ENCODE data around the gene PCLO.

The PCLO gene

GRCh38 chr7:82740246-82740848, 422.3 kb downstream of the PCLO start:
- no peaks in the 10 kb centered on the region for H3K27me3 ChIP-seq (ENCODE audit: control insufficient read depth in 1 of 2, insufficient read depth in 2 of 2, low read length in 2 of 2)
- no peaks in the 10 kb centered on the region for H3K36me3 ChIP-seq (ENCODE audit: control insufficient read depth in 2 of 2, insufficient read depth in 2 of 2, low read length in 2 of 2)
- no peaks in the 10 kb centered on the region for H3K4me1 ChIP-seq (ENCODE audit: control insufficient read depth, insufficient read depth, low read length)
- H3K9ac ChIP-seq (ENCODE audit: low read length in 2 of 2), result no peak overlapping the region
- no peaks in the 10 kb centered on the region for H3K9me3 ChIP-seq (ENCODE audit: control insufficient read depth in 2 of 2, low read length in 2 of 2)
- H3K27ac ChIP-seq (ENCODE audit: low read length), result no peak overlapping the region
- no peak overlapping the region for H3K4me3 ChIP-seq (ENCODE audit: low read length in 2 of 2)

DNA sequence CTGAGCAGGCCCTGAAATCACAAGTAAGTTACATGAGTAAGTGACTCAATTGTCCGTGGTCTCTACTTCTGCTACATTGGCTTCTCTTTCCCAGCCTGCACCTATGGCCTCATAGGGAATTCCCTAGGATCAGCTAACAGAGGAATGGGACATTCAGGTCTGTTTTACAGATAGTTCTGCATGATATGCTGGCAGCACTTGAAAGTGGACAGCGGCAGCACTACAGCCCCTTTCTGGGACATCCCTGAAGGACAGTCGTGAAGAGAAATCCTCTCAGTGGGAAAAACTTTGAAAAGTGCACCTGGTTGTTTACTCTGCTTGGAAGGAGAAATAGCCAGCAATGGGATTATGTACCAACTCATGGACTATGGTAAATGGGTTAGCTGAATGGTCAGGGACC, 426.1 kb downstream of the PCLO start:
- Histone ChIP-seq H3K36me3 (ENCODE audit: control insufficient read depth in 2 of 2, insufficient read depth in 2 of 2, low read length in 2 of 2) (no peaks in the 10 kb centered on the region), H3K27ac (ENCODE audit: low read length) (no peak overlapping the region), H3K9ac (ENCODE audit: low read length in 2 of 2) (no peak overlapping the region), H3K4me1 (ENCODE audit: control insufficient read depth, insufficient read depth, low read length) (no peaks in the 10 kb centered on the region), H3K4me3 (ENCODE audit: low read length in 2 of 2) (no peak overlapping the region), H3K27me3 (ENCODE audit: control insufficient read depth in 1 of 2, insufficient read depth in 2 of 2, low read length in 2 of 2) (no peaks in the 10 kb centered on the region), H3K9me3 (ENCODE audit: control insufficient read depth in 2 of 2, low read length in 2 of 2) (no peaks in the 10 kb centered on the region)

- Histone ChIP-seq H3K9ac (ENCODE audit: low read length in 2 of 2) (no peak overlapping the region), H3K27ac (ENCODE audit: low read length) (no peak overlapping the region), H3K9me3 (ENCODE audit: control insufficient read depth in 2 of 2, low read length in 2 of 2) (no peaks in the 10 kb centered on the region), H3K4me1 (ENCODE audit: control insufficient read depth, insufficient read depth, low read length) (no peaks in the 10 kb centered on the region), H3K27me3 (ENCODE audit: control insufficient read depth in 1 of 2, insufficient read depth in 2 of 2, low read length in 2 of 2) (no peaks in the 10 kb centered on the region), H3K36me3 (ENCODE audit: control insufficient read depth in 2 of 2, insufficient read depth in 2 of 2, low read length in 2 of 2) (no peaks in the 10 kb centered on the region), H3K4me3 (ENCODE audit: low read length in 2 of 2) (no peak overlapping the region)
Observed at GRCh38 chr7:82732677-82733076, 430.0 kb downstream of the PCLO start.

- Histone ChIP-seq H3K4me3 (ENCODE audit: low read length in 2 of 2) (no peak overlapping the region), H3K9me3 (ENCODE audit: control insufficient read depth in 2 of 2, low read length in 2 of 2) (no peaks in the 10 kb centered on the region), H3K36me3 (ENCODE audit: control insufficient read depth in 2 of 2, insufficient read depth in 2 of 2, low read length in 2 of 2) (no peaks in the 10 kb centered on the region), H3K27me3 (ENCODE audit: control insufficient read depth in 1 of 2, insufficient read depth in 2 of 2, low read length in 2 of 2) (no peaks in the 10 kb centered on the region), H3K9ac (ENCODE audit: low read length in 2 of 2) (no peak overlapping the region), H3K27ac (ENCODE audit: low read length) (no peak overlapping the region), H3K4me1 (ENCODE audit: control insufficient read depth, insufficient read depth, low read length) (no peaks in the 10 kb centered on the region)
Observed at GRCh38 chr7:82729172-82730030, 433.3 kb downstream of the PCLO start.

- H3K4me1 ChIP-seq (ENCODE audit: control insufficient read depth, insufficient read depth, low read length), result no peaks in the 10 kb centered on the region
- H3K27ac ChIP-seq (ENCODE audit: low read length), result no peak overlapping the region
- H3K27me3 ChIP-seq (ENCODE audit: control insufficient read depth in 1 of 2, insufficient read depth in 2 of 2, low read length in 2 of 2), result no peaks in the 10 kb centered on the region
- no peak overlapping the region for H3K4me3 ChIP-seq (ENCODE audit: low read length in 2 of 2)
- H3K36me3 ChIP-seq (ENCODE audit: control insufficient read depth in 2 of 2, insufficient read depth in 2 of 2, low read length in 2 of 2), result no peaks in the 10 kb centered on the region
- no peaks in the 10 kb centered on the region for H3K9me3 ChIP-seq (ENCODE audit: control insufficient read depth in 2 of 2, low read length in 2 of 2)
- no peak overlapping the region for H3K9ac ChIP-seq (ENCODE audit: low read length in 2 of 2)
Observed at GRCh38 chr7:82726038-82726800, 436.5 kb downstream of the PCLO start.

- Histone ChIP-seq H3K27me3 (ENCODE audit: control insufficient read depth in 1 of 2, insufficient read depth in 2 of 2, low read length in 2 of 2) (no peaks in the 10 kb centered on the region), H3K9me3 (ENCODE audit: control insufficient read depth in 2 of 2, low read length in 2 of 2) (no peaks in the 10 kb centered on the region), H3K27ac (ENCODE audit: low read length) (no peak overlapping the region), H3K36me3 (ENCODE audit: control insufficient read depth in 2 of 2, insufficient read depth in 2 of 2, low read length in 2 of 2) (no peaks in the 10 kb centered on the region), H3K4me1 (ENCODE audit: control insufficient read depth, insufficient read depth, low read length) (no peaks in the 10 kb centered on the region), H3K4me3 (ENCODE audit: low read length in 2 of 2) (no peak overlapping the region), H3K9ac (ENCODE audit: low read length in 2 of 2) (no peak overlapping the region)
Observed at GRCh38 chr7:82723411-82723810, 439.3 kb downstream of the PCLO start.

- no peak overlapping the region for H3K9ac ChIP-seq (ENCODE audit: low read length in 2 of 2)
- H3K4me3 ChIP-seq (ENCODE audit: low read length in 2 of 2), result no peak overlapping the region
- no peaks in the 10 kb centered on the region for H3K9me3 ChIP-seq (ENCODE audit: control insufficient read depth in 2 of 2, low read length in 2 of 2)
- H3K36me3 ChIP-seq (ENCODE audit: control insufficient read depth in 2 of 2, insufficient read depth in 2 of 2, low read length in 2 of 2), result no peaks in the 10 kb centered on the region
- no peak overlapping the region for H3K27ac ChIP-seq (ENCODE audit: low read length)
- no peaks in the 10 kb centered on the region for H3K27me3 ChIP-seq (ENCODE audit: control insufficient read depth in 1 of 2, insufficient read depth in 2 of 2, low read length in 2 of 2)
- H3K4me1 ChIP-seq (ENCODE audit: control insufficient read depth, insufficient read depth, low read length), result no peaks in the 10 kb centered on the region
Observed at GRCh38 chr7:82722946-82723345, 439.7 kb downstream of the PCLO start.

GRCh38 chr7:82715344-82715743, 447.3 kb downstream of the PCLO start:
- Histone ChIP-seq H3K9ac (ENCODE audit: low read length in 2 of 2) (no peak overlapping the region), H3K9me3 (ENCODE audit: control insufficient read depth in 2 of 2, low read length in 2 of 2) (no peaks in the 10 kb centered on the region), H3K36me3 (ENCODE audit: control insufficient read depth in 2 of 2, insufficient read depth in 2 of 2, low read length in 2 of 2) (no peaks in the 10 kb centered on the region), H3K4me3 (ENCODE audit: low read length in 2 of 2) (no peak overlapping the region), H3K27me3 (ENCODE audit: control insufficient read depth in 1 of 2, insufficient read depth in 2 of 2, low read length in 2 of 2) (no peaks in the 10 kb centered on the region), H3K27ac (ENCODE audit: low read length) (no peak overlapping the region), H3K4me1 (ENCODE audit: control insufficient read depth, insufficient read depth, low read length) (no peaks in the 10 kb centered on the region)

- no peak overlapping the region for H3K9ac ChIP-seq (ENCODE audit: low read length in 2 of 2)
- no peak overlapping the region for H3K4me3 ChIP-seq (ENCODE audit: low read length in 2 of 2)
- H3K36me3 ChIP-seq (ENCODE audit: control insufficient read depth in 2 of 2, insufficient read depth in 2 of 2, low read length in 2 of 2), result no peaks in the 10 kb centered on the region
- H3K4me1 ChIP-seq (ENCODE audit: control insufficient read depth, insufficient read depth, low read length), result no peaks in the 10 kb centered on the region
- H3K9me3 ChIP-seq (ENCODE audit: control insufficient read depth in 2 of 2, low read length in 2 of 2), result no peaks in the 10 kb centered on the region
- no peaks in the 10 kb centered on the region for H3K27me3 ChIP-seq (ENCODE audit: control insufficient read depth in 1 of 2, insufficient read depth in 2 of 2, low read length in 2 of 2)
- no peak overlapping the region for H3K27ac ChIP-seq (ENCODE audit: low read length)
Observed at GRCh38 chr7:82714883-82715282, 447.8 kb downstream of the PCLO start.

- H3K4me3 ChIP-seq (ENCODE audit: low read length in 2 of 2), result no peak overlapping the region
- H3K4me1 ChIP-seq (ENCODE audit: control insufficient read depth, insufficient read depth, low read length), result no peaks in the 10 kb centered on the region
- no peak overlapping the region for H3K9ac ChIP-seq (ENCODE audit: low read length in 2 of 2)
- no peaks in the 10 kb centered on the region for H3K9me3 ChIP-seq (ENCODE audit: control insufficient read depth in 2 of 2, low read length in 2 of 2)
- H3K27ac ChIP-seq (ENCODE audit: low read length), result no peak overlapping the region
- H3K36me3 ChIP-seq (ENCODE audit: control insufficient read depth in 2 of 2, insufficient read depth in 2 of 2, low read length in 2 of 2), result no peaks in the 10 kb centered on the region
- no peaks in the 10 kb centered on the region for H3K27me3 ChIP-seq (ENCODE audit: control insufficient read depth in 1 of 2, insufficient read depth in 2 of 2, low read length in 2 of 2)
Observed at GRCh38 chr7:82713506-82713905, 449.2 kb downstream of the PCLO start.
